Osteocyte (in vitro differentiated cells): ENCODE results near the gene C15orf39. TPM values are rescaled to one million over a fixed set of nuclear protein-coding genes. Genes with fewer than 3 reads are reported as not detected.

ENCODE experiments used
- DNase-seq: peaks from one replicate; pipeline ENCODE4 v3.0.0; 2021; ENCODE audit warnings: mixed read lengths; ENCODE audit not compliant: unreplicated experiment; ENCODE audit errors: extremely low spot score
- H3K27ac Mint-ChIP-seq: one replicate; pipeline ENCODE4 v1.8.0; 2021; ENCODE audit warnings: mild to moderate bottlenecking, mixed read lengths; ENCODE audit not compliant: unreplicated experiment
- H3K27me3 Mint-ChIP-seq: one replicate; pipeline ENCODE4 v1.8.0; 2021; ENCODE audit warnings: mixed read lengths; ENCODE audit not compliant: unreplicated experiment
- H3K36me3 Mint-ChIP-seq: one replicate; pipeline ENCODE4 v1.8.0; 2021; ENCODE audit warnings: mixed read lengths; ENCODE audit not compliant: unreplicated experiment
- H3K4me1 Mint-ChIP-seq: one replicate; pipeline ENCODE4 v1.8.0; 2021; ENCODE audit warnings: mixed read lengths; ENCODE audit not compliant: unreplicated experiment
- H3K4me3 Mint-ChIP-seq: one replicate; pipeline ENCODE4 v1.8.0; 2021; ENCODE audit warnings: mild to moderate bottlenecking, moderate library complexity, mixed read lengths; ENCODE audit not compliant: unreplicated experiment
- H3K9me3 Mint-ChIP-seq: one replicate; pipeline ENCODE4 v1.8.0; 2021; ENCODE audit warnings: mixed read lengths; ENCODE audit not compliant: unreplicated experiment
- CTCF ChIP-seq: fragments of 200-600 bp; sonication (generic); IDR thresholded peaks from 2 replicates; pipeline ENCODE4 v1.5.0; 2021; ENCODE audit warnings: antibody characterized with exemption, mild to moderate bottlenecking, moderate library complexity
- total RNA-seq: library from RNA; stranded (reverse); gene quantifications from 2 replicates; pipeline ENCODE4 v1.2.1, GENCODE V29; 2021

Gene C15orf39
- total RNA-seq, 1 donor from 2014 or later = 19.4 TPM

GRCh38 chr15:75207618-75208500 lies 6.2 kb downstream of the C15orf39 start:
- H3K4me3 Mint-ChIP-seq = no peak overlapping the region
- no peaks in the 10 kb centered on the region for H3K9me3 Mint-ChIP-seq
- peak overlapping the region; percentile 44 for H3K27ac Mint-ChIP-seq
- H3K4me1 Mint-ChIP-seq = peaks cover 35% of the 10 kb centered on the region
- no peak for TF ChIP-seq CTCF
- no peak for DNase-seq
- peaks cover 14% of the 10 kb centered on the region for H3K36me3 Mint-ChIP-seq
- H3K27me3 Mint-ChIP-seq = no peaks in the 10 kb centered on the region

- no peak for TF ChIP-seq CTCF
- Mint-ChIP-seq H3K36me3 (peaks cover 18% of the 10 kb centered on the region), H3K9me3 (no peaks in the 10 kb centered on the region), H3K27ac (no peak overlapping the region), H3K27me3 (no peaks in the 10 kb centered on the region), H3K4me1 (peaks cover 28% of the 10 kb centered on the region), H3K4me3 (no peak overlapping the region)
- no peak for DNase-seq
Observed at GRCh38 chr15:75208501-75209288, 7.0 kb downstream of the C15orf39 start.

GRCh38 chr15:75209289-75209676 lies 7.6 kb downstream of the C15orf39 start:
- Mint-ChIP-seq H3K4me1 (peaks cover 22% of the 10 kb centered on the region), H3K27ac (no peak overlapping the region), H3K27me3 (no peaks in the 10 kb centered on the region), H3K9me3 (no peaks in the 10 kb centered on the region), H3K36me3 (peaks cover 18% of the 10 kb centered on the region), H3K4me3 (no peak overlapping the region)
- no peak for TF ChIP-seq CTCF
- DNase-seq = no peak

GRCh38 chr15:75210811-75211230 lies 9.1 kb downstream of the C15orf39 start:
- no peak overlapping the region for H3K4me3 Mint-ChIP-seq
- H3K4me1 Mint-ChIP-seq = peaks cover 17% of the 10 kb centered on the region
- H3K36me3 Mint-ChIP-seq = peaks cover 18% of the 10 kb centered on the region
- no peaks in the 10 kb centered on the region for H3K27me3 Mint-ChIP-seq
- no peak for DNase-seq
- H3K27ac Mint-ChIP-seq = peak overlapping the region; percentile 14
- TF ChIP-seq CTCF = no peak
- H3K9me3 Mint-ChIP-seq = no peaks in the 10 kb centered on the region
